DOHH2 (cell line): ENCODE data around the gene EIPR1.

Experiments used
- EZH2phosphoT487 ChIP-seq: fragments of 200-600 bp; sonication (generic); IDR thresholded peaks from 2 replicates; pipeline ENCODE4 v1.6.1; 2017; ENCODE audit warnings: borderline replicate concordance, mild to moderate bottlenecking, antibody characterized with exemption, low read length, moderate library complexity, mixed read lengths
- TF ChIP-seq, protein P1 (sequence below): fragments of 200-600 bp; sonication (generic); IDR thresholded peaks from one replicate; pipeline ENCODE4 v1.5.1; 2014; ENCODE audit warnings: antibody characterized with exemption, mild to moderate bottlenecking, low read depth, low read length; ENCODE audit not compliant: poor library complexity, severe bottlenecking

- TF ChIP-seq, protein P1, sequence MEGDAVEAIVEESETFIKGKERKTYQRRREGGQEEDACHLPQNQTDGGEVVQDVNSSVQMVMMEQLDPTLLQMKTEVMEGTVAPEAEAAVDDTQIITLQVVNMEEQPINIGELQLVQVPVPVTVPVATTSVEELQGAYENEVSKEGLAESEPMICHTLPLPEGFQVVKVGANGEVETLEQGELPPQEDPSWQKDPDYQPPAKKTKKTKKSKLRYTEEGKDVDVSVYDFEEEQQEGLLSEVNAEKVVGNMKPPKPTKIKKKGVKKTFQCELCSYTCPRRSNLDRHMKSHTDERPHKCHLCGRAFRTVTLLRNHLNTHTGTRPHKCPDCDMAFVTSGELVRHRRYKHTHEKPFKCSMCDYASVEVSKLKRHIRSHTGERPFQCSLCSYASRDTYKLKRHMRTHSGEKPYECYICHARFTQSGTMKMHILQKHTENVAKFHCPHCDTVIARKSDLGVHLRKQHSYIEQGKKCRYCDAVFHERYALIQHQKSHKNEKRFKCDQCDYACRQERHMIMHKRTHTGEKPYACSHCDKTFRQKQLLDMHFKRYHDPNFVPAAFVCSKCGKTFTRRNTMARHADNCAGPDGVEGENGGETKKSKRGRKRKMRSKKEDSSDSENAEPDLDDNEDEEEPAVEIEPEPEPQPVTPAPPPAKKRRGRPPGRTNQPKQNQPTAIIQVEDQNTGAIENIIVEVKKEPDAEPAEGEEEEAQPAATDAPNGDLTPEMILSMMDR = no peak
- TF ChIP-seq EZH2phosphoT487 = no peak
These were observed 42.9 kb downstream of the EIPR1 start for GRCh38 chr2:3334392-3335345.
